ENCODE measurements around the gene UBE2K. TPM values are rescaled to one million over a fixed set of nuclear protein-coding genes. Genes with fewer than 3 reads are reported as not detected.

Gene UBE2K
- total RNA-seq, 4 donors from 2014 or later: 31.7 to 41.5 (median 34.3) TPM

GRCh38 chr4:39756159-39756558, 58.2 kb downstream of the UBE2K start:
- H3K27me3 ChIP-seq: no peaks in the 10 kb centered on the region
- TF ChIP-seq POLR2A (IDR thresholded peaks at IDR 0.05; ENCODE audit: low read depth): no peak
- no peak for TF ChIP-seq CTCF (IDR thresholded peaks at IDR 0.05)
- no peak for TF ChIP-seq EP300 (IDR thresholded peaks at IDR 0.05)
- TF ChIP-seq POLR2AphosphoS5 (IDR thresholded peaks at IDR 0.05): no peak
- no peak for DNase-seq (ENCODE audit: extremely low spot score)
- intact Hi-C loops (cut with DNase I): no loop called here
- H3K4me3 ChIP-seq: no peak overlapping the region
- peaks cover 0 to 9% (median 2%) of the 10 kb centered on the region in 4 donors for H3K4me1 ChIP-seq
- H3K27ac ChIP-seq (replicated peaks in 1 of 4): no peak overlapping the region
- 98% methylated on average over 2 of the region's 2 CpGs for WGBS
- no peaks in the 10 kb centered on the region for H3K9me3 ChIP-seq
- peaks cover 16 to 71% (median 50%) of the 10 kb centered on the region in 4 donors for H3K36me3 ChIP-seq

- intact Hi-C loops (cut with DNase I): no loop called here
- no peak overlapping the region for H3K4me3 ChIP-seq
- no peaks in the 10 kb centered on the region for H3K27me3 ChIP-seq
- H3K9me3 ChIP-seq: no peaks in the 10 kb centered on the region
- no peak overlapping the region for H3K27ac ChIP-seq (replicated peaks in 1 of 4)
- H3K36me3 ChIP-seq: peaks cover 16 to 68% (median 52%) of the 10 kb centered on the region in 4 donors
- no peak for DNase-seq (ENCODE audit: extremely low spot score)
- TF ChIP-seq POLR2AphosphoS5 (IDR thresholded peaks at IDR 0.05): no peak
- WGBS: 87% methylated on average over 6 of the region's 6 CpGs
- H3K4me1 ChIP-seq: peaks cover 0 to 9% (median 2%) of the 10 kb centered on the region in 4 donors
Measured at GRCh38 chr4:39758176-39758575, 60.2 kb downstream of the UBE2K start.

GRCh38 chr4:39759569-39759968, 61.6 kb downstream of the UBE2K start:
- Histone ChIP-seq H3K9me3 (no peaks in the 10 kb centered on the region), H3K4me1 (peaks cover 0 to under 1% (median 0%) of the 10 kb centered on the region in 4 donors), H3K27me3 (no peaks in the 10 kb centered on the region), H3K36me3 (peaks cover 16 to 77% (median 60%) of the 10 kb centered on the region in 4 donors), H3K4me3 (no peak overlapping the region), H3K27ac (replicated peaks in 1 of 4) (no peak overlapping the region)
- TF ChIP-seq CTCF (IDR thresholded peaks at IDR 0.05) (no peak), EP300 (IDR thresholded peaks at IDR 0.05) (no peak), POLR2A (IDR thresholded peaks at IDR 0.05; ENCODE audit: low read depth) (no peak), POLR2AphosphoS5 (IDR thresholded peaks at IDR 0.05) (no peak)
- intact Hi-C loops (cut with DNase I): no loop called here
- DNase-seq (ENCODE audit: extremely low spot score): no peak
- 98% methylated on average over 3 of the region's 4 CpGs for WGBS

- Histone ChIP-seq H3K4me3 (no peak overlapping the region), H3K27ac (replicated peaks in 1 of 4) (no peak overlapping the region), H3K27me3 (no peaks in the 10 kb centered on the region), H3K9me3 (no peaks in the 10 kb centered on the region), H3K36me3 (peaks cover 16 to 83% (median 69%) of the 10 kb centered on the region in 4 donors), H3K4me1 (no peaks in the 10 kb centered on the region)
- TF ChIP-seq CTCF (IDR thresholded peaks at IDR 0.05) (no peak), POLR2A (IDR thresholded peaks at IDR 0.05; ENCODE audit: low read depth) (no peak), POLR2AphosphoS5 (IDR thresholded peaks at IDR 0.05) (no peak), EP300 (IDR thresholded peaks at IDR 0.05) (no peak)
- intact Hi-C loops (cut with DNase I): no loop called here
- WGBS: 89% methylated on average over 4 of the region's 4 CpGs
- DNase-seq (ENCODE audit: extremely low spot score): no peak
Measured at GRCh38 chr4:39761005-39761667, 63.2 kb downstream of the UBE2K start.

- Histone ChIP-seq H3K4me1 (peaks cover 0 to 1% (median 0%) of the 10 kb centered on the region in 4 donors), H3K27me3 (no peaks in the 10 kb centered on the region), H3K4me3 (no peak overlapping the region), H3K36me3 (peaks cover 20 to 80% (median 64%) of the 10 kb centered on the region in 4 donors), H3K9me3 (no peaks in the 10 kb centered on the region), H3K27ac (replicated peaks in 1 of 4) (no peak overlapping the region)
- WGBS: 89% methylated on average over 9 of the region's 9 CpGs
- intact Hi-C loops (cut with DNase I): no loop called here
- TF ChIP-seq EP300 (IDR thresholded peaks at IDR 0.05) (no peak), POLR2AphosphoS5 (IDR thresholded peaks at IDR 0.05) (no peak), CTCF (IDR thresholded peaks at IDR 0.05) (no peak)
- no peak for DNase-seq (ENCODE audit: extremely low spot score)
Measured at GRCh38 chr4:39763714-39764572, 66.0 kb downstream of the UBE2K start.

Measured in esophagus muscularis mucosa (tissue), 4 donors.